ENCODE measurements around the gene PYGB. TPM values are rescaled to one million over a fixed set of nuclear protein-coding genes. Genes with fewer than 3 reads are reported as not detected.

Gene PYGB
- total RNA-seq, 1 experiment from 2014 or later = 216 TPM

DNA sequence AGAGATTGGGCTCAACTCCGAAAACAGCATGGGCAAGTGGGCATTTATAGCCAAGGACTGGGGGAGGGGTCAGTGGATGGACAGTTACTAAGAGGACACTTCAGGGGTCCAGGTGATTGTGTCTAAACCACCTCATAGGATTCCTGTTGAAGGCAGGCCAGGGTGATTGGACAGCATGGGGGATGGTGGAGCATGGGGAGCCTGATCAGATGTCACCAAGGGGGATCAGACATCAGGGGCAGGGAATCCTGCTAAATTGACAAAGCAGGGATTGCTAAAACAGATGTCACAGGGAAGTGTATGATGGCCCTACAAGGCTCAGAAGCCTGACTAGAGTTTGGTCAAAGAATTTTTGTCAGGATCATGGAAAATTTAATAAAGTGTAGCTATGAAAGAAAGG, 2.4 kb upstream of the PYGB start:
- intact Hi-C loops (cut with micrococcal nuclease) = loop anchor here (10.0 kb wide), 1 partner anchor 111 kb away; no protein-coding TSS in a partner anchor

DNA sequence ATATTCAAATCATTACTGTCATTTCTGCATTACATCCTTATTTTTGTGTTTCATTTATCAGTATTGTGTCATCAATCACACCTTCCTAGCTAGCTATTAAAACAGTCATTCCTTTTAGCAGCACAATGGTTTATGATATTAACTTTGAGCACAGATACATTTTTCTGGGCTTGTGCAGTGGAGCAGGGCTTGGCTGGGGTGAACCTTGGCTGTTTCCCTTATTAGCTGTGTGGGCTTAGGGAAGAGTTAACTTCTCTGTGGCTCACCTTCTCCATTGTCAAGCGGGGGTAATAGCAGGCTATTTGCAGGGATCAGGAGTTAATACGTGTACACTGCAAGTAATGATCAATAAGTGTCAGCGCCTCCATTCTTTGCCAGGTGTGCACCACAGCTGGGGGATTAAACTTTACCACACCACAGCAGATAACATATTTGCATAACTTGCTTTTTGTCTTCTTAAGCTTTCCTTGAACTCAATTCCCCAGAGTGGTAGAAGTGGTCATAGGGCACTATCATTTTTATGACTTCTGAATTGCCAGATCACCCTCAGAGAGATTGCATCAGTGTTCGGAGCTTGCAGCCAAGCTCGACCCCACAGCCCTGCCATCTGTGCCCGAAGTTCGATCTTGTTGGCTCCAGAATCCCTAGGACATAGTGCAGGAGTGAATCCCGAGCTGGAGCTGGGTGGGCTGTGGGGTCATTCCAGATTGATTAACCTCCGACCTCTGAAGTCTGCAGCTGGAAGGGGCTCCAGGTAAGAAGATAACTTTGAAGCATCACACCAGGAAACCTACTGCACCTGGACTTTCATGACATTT, 1.5 kb upstream of the PYGB start:
- Histone ChIP-seq H3K79me2 (ENCODE audit: low read length) (peaks cover 45% of the 10 kb centered on the region), H2AFZ (ENCODE audit: low read length) (no peak overlapping the region), H3K4me2 (ENCODE audit: low read length) (peak overlapping the region; percentile 85), H3F3A (ENCODE audit: low read length, unreplicated experiment) (no peaks in the 10 kb centered on the region), H3K27ac (ENCODE audit: low read length) (peak overlapping the region; percentile 49), H3K27me3 (ENCODE audit: low read length) (no peaks in the 10 kb centered on the region), H3K36me3 (ENCODE audit: low read depth, low read length) (peaks cover 6% of the 10 kb centered on the region; the same call in 1 of the 2 replicates), H3K9me2 (replicated peaks; ENCODE audit: low read length) (no peaks in the 10 kb centered on the region), H4K20me1 (ENCODE audit: low read length) (peaks cover 27% of the 10 kb centered on the region), H3K9ac (ENCODE audit: low read length) (peak overlapping the region; percentile 75), H3K4me3 (ENCODE audit: low read length) (peak overlapping the region; percentile 92), H3K4me1 (ENCODE audit: insufficient read depth, low read length) (peaks cover 32% of the 10 kb centered on the region), H3K9me3 (ENCODE audit: low read length) (peaks cover 6% of the 10 kb centered on the region; the same call in 1 of the 2 replicates)
- ChIA-PET CTCF (interaction anchor here (0.5 to 2.6 kb wide), 5 partner anchors 13 to 1124 kb away, joined by 4 to 32 read pairs (median 5); no protein-coding TSS in a partner anchor), POLR2A (ENCODE audit: unreplicated experiment) (interaction anchor here (0.6 to 3.1 kb wide), 4 partner anchors 13 to 23 kb away, joined by 3 to 32 read pairs (median 12); no protein-coding TSS in a partner anchor)
- no peak for TF ChIP-seq EZH2phosphoT487 (IDR thresholded peaks at IDR 0.05; ENCODE audit: borderline replicate concordance, low read length)
- ATAC-seq (no peak), DNase-seq (no peak)
- intact Hi-C loops (cut with micrococcal nuclease) = loop anchor here (2.0 to 10.0 kb wide), 3 partner anchors 14 to 112 kb away; no protein-coding TSS in a partner anchor
- no TSS peak for BruUV-seq (replicated peaks)

More for the DNA sequence above, 2.4 kb upstream of the PYGB start:
- no peaks in the 10 kb centered on the region for H3K36me3 ChIP-seq (ENCODE audit: low read depth, low read length)
- H3F3A ChIP-seq (ENCODE audit: low read length, unreplicated experiment) = no peaks in the 10 kb centered on the region
- DNase-seq (no peak), ATAC-seq (no peak)
- no peak overlapping the region for H3K4me3 ChIP-seq (ENCODE audit: low read length)
- no peak overlapping the region for H2AFZ ChIP-seq (ENCODE audit: low read length)
- TF ChIP-seq EZH2 (IDR thresholded peaks at IDR 0.05; ENCODE audit: low read length, unreplicated experiment) (no peak), EZH2phosphoT487 (IDR thresholded peaks at IDR 0.05; ENCODE audit: borderline replicate concordance, low read length) (no peak)
- TF ChIP-seq, protein P1, sequence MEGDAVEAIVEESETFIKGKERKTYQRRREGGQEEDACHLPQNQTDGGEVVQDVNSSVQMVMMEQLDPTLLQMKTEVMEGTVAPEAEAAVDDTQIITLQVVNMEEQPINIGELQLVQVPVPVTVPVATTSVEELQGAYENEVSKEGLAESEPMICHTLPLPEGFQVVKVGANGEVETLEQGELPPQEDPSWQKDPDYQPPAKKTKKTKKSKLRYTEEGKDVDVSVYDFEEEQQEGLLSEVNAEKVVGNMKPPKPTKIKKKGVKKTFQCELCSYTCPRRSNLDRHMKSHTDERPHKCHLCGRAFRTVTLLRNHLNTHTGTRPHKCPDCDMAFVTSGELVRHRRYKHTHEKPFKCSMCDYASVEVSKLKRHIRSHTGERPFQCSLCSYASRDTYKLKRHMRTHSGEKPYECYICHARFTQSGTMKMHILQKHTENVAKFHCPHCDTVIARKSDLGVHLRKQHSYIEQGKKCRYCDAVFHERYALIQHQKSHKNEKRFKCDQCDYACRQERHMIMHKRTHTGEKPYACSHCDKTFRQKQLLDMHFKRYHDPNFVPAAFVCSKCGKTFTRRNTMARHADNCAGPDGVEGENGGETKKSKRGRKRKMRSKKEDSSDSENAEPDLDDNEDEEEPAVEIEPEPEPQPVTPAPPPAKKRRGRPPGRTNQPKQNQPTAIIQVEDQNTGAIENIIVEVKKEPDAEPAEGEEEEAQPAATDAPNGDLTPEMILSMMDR (conservative IDR thresholded peaks at IDR 0.05; ENCODE audit: low read depth, low read length) = no peak
- H3K79me2 ChIP-seq (ENCODE audit: low read length) = peaks cover 35% of the 10 kb centered on the region
- no TSS peak for BruUV-seq (replicated peaks)
- H3K9ac ChIP-seq (ENCODE audit: low read length) = no peak overlapping the region
- ChIA-PET POLR2A (ENCODE audit: unreplicated experiment) (interaction anchor here (1.8 to 3.1 kb wide), 2 partner anchors 12 to 18 kb away, joined by 6 to 18 read pairs; no protein-coding TSS in a partner anchor), CTCF (no interaction called here)
- no peak overlapping the region for H3K4me2 ChIP-seq (ENCODE audit: low read length)
- peaks cover 18% of the 10 kb centered on the region for H4K20me1 ChIP-seq (ENCODE audit: low read length)
- no peaks in the 10 kb centered on the region for H3K27me3 ChIP-seq (ENCODE audit: low read length)
- H3K4me1 ChIP-seq (ENCODE audit: insufficient read depth, low read length) = peaks cover 28% of the 10 kb centered on the region
- H3K27ac ChIP-seq (ENCODE audit: low read length) = no peak overlapping the region
- peaks cover 6% of the 10 kb centered on the region; the same call in 1 of the 2 replicates for H3K9me3 ChIP-seq (ENCODE audit: low read length)
- no peaks in the 10 kb centered on the region for H3K9me2 ChIP-seq (replicated peaks; ENCODE audit: low read length)

DNA sequence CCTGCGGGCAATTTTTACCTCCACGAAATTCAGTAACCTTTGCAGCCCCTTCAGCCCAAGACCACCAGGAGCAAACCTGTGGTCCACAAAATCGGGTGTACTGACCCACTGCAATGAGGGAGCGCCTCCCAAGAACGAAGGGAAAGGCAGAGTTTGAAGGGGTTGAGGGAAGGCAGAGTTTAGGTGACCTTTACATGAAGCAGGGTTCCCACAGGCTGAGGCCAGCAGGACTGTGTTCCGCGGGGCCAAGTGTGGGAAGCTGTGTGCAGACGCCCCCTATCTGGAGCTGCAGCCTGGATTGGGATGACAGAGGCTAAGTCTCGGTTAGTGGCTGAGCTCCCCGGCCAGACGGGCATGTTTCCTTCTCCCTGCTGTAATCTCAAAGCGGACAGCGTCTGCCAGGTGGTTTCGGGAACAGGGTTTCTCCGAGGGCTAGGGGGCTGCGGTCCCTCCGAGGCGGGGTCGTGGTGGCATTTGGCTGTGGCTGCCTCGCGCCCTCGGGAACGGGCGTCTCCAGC, 826 bp upstream of the PYGB start:
- peaks cover 34% of the 10 kb centered on the region for H4K20me1 ChIP-seq (ENCODE audit: low read length)
- no peaks in the 10 kb centered on the region for H3K9me2 ChIP-seq (replicated peaks; ENCODE audit: low read length)
- BruUV-seq (replicated peaks) = TSS peak; percentile 54
- H3F3A ChIP-seq (ENCODE audit: low read length, unreplicated experiment) = no peaks in the 10 kb centered on the region
- peak overlapping the region; percentile 85 for H3K4me2 ChIP-seq (ENCODE audit: low read length)
- H3K27ac ChIP-seq (ENCODE audit: low read length) = peak overlapping the region; percentile 49
- peaks cover 11% of the 10 kb centered on the region; the same call in 1 of the 2 replicates for H3K36me3 ChIP-seq (ENCODE audit: low read depth, low read length)
- peaks cover 39% of the 10 kb centered on the region for H3K4me1 ChIP-seq (ENCODE audit: insufficient read depth, low read length)
- H3K9me3 ChIP-seq (ENCODE audit: low read length) = peaks cover 6% of the 10 kb centered on the region; the same call in 1 of the 2 replicates
- intact Hi-C loops (cut with micrococcal nuclease) = loop anchor here (1.0 to 10.0 kb wide), 5 partner anchors 9 to 112 kb away; no protein-coding TSS in a partner anchor
- TF ChIP-seq, protein P1 (conservative IDR thresholded peaks at IDR 0.05; ENCODE audit: low read depth, low read length) = peak; percentile 77
- no peak for TF ChIP-seq EZH2phosphoT487 (IDR thresholded peaks at IDR 0.05; ENCODE audit: borderline replicate concordance, low read length)
- peak overlapping the region; percentile 75 for H3K9ac ChIP-seq (ENCODE audit: low read length)
- DNase-seq (peak; percentile 70), ATAC-seq (peak; percentile 54)
- no peaks in the 10 kb centered on the region for H3K27me3 ChIP-seq (ENCODE audit: low read length)
- H2AFZ ChIP-seq (ENCODE audit: low read length) = peak overlapping the region; percentile 45
- H3K79me2 ChIP-seq (ENCODE audit: low read length) = peaks cover 51% of the 10 kb centered on the region
- POLR2A ChIA-PET (ENCODE audit: unreplicated experiment) = interaction anchor here (0.6 to 3.1 kb wide), 7 partner anchors 11 to 100 kb away, joined by 3 to 32 read pairs (median 4); no protein-coding TSS in a partner anchor
- CTCF ChIA-PET = interaction anchor here (0.5 to 2.6 kb wide), 7 partner anchors 12 to 1125 kb away, joined by 4 to 32 read pairs (median 5); no protein-coding TSS in a partner anchor
- peak overlapping the region; percentile 92 for H3K4me3 ChIP-seq (ENCODE audit: low read length)

Measured in PC-3 (cell line).